ENCODE results near the gene LRRC4C.

LRRC4C gene

DNA sequence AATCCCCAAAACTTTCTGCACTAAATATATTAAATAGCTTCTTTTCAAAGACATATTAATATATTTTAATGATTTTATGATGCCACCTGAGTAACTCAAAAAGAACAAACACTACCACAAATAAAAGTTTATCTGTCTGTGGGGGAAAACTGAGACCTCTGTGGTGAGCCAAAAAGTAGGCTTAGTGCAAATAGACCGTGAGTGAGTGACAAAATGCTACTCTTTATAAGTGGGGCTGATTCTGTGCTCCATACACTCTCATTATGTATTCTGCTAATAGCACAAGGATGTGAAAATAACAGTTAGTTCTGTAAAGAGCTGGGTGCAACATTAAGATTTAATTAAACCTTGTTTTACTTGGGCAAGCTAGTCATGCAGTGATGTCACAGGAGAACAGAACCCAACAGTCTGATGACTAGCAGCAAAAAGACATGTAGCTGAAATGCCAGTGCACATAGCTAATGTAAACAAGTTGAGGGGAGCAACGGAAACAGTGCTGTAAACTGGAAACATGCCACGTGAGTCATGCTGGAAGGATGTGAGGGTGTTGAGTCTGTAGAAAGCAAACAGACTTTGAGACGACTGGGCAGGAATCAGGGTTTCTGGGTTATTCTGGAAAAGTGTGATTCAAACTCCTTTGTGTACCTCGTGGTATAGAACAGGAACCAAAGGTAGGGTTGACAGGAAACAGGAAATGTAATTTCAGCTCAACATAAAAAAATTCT, 1130.4 kb downstream of the LRRC4C start:
- FAIRE-seq (no peak), DNase-seq (ENCODE audit: insufficient read length, low spot score) (no peak)
- no peak for TF ChIP-seq CTCF (IDR thresholded peaks at IDR 0.05; ENCODE audit: insufficient read depth, missing control alignments)

DNA sequence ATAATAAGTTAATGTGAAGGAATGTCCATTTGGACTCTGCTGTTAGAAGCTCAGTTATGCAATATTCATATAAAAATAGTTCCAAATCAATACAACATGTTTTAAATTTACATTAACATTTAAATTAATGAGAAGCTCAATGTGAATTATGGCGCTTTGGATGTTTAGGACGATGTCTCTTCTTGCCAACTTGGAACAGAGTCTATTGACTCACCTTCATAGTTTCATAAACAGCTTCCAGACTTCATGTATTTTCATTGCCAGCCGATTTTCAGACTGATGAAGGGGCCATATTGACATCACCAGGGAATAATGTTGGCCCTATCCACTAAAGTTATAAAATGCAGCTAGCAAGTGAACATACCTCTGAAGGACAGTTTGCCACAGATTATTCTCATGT, 1136.2 kb downstream of the LRRC4C start:
- no peak for TF ChIP-seq CTCF (IDR thresholded peaks at IDR 0.05; ENCODE audit: insufficient read depth, missing control alignments)
- FAIRE-seq = no peak

DNA sequence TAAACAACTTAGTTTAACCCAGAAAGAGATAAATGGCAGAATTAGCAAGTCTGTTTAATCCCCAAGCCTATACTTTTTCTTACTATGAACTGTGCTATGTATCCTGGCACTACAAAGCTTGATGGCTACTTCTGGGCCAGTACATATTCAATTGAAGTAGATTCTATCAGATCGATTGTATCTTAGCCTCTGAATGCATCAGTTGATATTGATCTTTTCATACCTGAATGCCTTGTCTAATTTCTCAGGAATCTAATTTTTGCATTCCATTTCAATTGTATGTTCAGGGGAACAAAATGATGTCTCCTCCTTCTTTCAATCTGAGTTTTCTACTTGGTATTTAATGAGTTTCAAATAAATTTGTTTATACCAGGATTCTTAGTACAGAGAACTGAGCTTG, 1137.9 kb downstream of the LRRC4C start:
- no peak for TF ChIP-seq CTCF (IDR thresholded peaks at IDR 0.05; ENCODE audit: insufficient read depth, missing control alignments)
- FAIRE-seq (no peak), DNase-seq (ENCODE audit: insufficient read length, low spot score) (no peak)

More for the DNA sequence above, 1136.2 kb downstream of the LRRC4C start:
- no peak for DNase-seq (ENCODE audit: insufficient read length, low spot score)

DNA sequence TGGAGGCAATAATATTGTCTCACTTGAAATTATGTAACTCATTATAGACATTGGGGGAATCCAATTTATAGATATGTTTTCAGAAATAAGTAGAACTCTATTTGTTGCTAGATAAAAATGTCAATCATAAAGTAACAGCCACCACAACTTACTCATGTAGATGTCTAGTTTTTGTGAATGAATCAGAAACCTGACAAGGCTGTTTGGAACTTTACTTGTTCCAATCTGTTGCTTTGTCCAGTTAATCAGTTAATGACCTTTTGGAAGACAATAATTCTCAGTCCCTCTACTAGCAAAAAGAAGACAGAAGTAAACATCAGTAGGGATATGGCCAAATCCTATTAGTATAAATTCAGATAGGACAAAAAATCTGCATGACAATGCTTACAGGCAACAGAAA, 1143.3 kb downstream of the LRRC4C start:
- TF ChIP-seq CTCF (IDR thresholded peaks at IDR 0.05; ENCODE audit: insufficient read depth, missing control alignments) = no peak
- no peak for DNase-seq (ENCODE audit: insufficient read length, low spot score)
- no peak for FAIRE-seq

DNA sequence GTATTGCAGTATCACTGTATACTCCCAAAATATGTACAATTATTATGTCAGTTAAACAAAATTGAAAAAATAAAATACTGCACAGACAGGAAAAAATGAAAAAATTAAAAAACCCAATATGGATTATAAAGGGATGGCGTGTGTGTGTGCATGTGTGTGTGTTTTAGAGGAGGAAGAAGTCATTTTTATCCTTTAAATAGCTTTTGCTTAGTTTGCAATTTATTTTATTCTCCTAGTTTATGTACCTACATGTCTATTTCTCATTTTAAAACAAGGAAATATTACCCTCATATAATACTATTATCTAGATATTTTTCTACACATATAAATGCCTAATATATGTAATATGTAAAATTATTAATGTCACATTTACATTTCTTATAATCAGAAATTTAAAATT, 1144.3 kb downstream of the LRRC4C start:
- TF ChIP-seq CTCF (IDR thresholded peaks at IDR 0.05; ENCODE audit: insufficient read depth, missing control alignments) = no peak

GRCh38 chr11:40314327-40314726, 1145.1 kb downstream of the LRRC4C start:
- no peak for FAIRE-seq
- TF ChIP-seq CTCF (IDR thresholded peaks at IDR 0.05; ENCODE audit: insufficient read depth, missing control alignments) = no peak
- no peak for DNase-seq (ENCODE audit: insufficient read length, low spot score)

More for the DNA sequence above, 1144.3 kb downstream of the LRRC4C start:
- no peak for DNase-seq (ENCODE audit: insufficient read length, low spot score)
- FAIRE-seq = no peak

GRCh38 chr11:40306938-40307548, 1152.4 kb downstream of the LRRC4C start:
- TF ChIP-seq CTCF (IDR thresholded peaks at IDR 0.05; ENCODE audit: insufficient read depth, missing control alignments) = peak; percentile 50
- FAIRE-seq = no peak
- no peak for DNase-seq (ENCODE audit: insufficient read length, low spot score)

All from D721Med (cell line).